ENCODE data around the gene KTN1. TPM values are rescaled to one million over a fixed set of nuclear protein-coding genes. Genes with fewer than 3 reads are reported as not detected.
A peak's percentile ranks its signal among the peaks of the same experiment; 100 is the strongest.

KTN1 gene, protein sequence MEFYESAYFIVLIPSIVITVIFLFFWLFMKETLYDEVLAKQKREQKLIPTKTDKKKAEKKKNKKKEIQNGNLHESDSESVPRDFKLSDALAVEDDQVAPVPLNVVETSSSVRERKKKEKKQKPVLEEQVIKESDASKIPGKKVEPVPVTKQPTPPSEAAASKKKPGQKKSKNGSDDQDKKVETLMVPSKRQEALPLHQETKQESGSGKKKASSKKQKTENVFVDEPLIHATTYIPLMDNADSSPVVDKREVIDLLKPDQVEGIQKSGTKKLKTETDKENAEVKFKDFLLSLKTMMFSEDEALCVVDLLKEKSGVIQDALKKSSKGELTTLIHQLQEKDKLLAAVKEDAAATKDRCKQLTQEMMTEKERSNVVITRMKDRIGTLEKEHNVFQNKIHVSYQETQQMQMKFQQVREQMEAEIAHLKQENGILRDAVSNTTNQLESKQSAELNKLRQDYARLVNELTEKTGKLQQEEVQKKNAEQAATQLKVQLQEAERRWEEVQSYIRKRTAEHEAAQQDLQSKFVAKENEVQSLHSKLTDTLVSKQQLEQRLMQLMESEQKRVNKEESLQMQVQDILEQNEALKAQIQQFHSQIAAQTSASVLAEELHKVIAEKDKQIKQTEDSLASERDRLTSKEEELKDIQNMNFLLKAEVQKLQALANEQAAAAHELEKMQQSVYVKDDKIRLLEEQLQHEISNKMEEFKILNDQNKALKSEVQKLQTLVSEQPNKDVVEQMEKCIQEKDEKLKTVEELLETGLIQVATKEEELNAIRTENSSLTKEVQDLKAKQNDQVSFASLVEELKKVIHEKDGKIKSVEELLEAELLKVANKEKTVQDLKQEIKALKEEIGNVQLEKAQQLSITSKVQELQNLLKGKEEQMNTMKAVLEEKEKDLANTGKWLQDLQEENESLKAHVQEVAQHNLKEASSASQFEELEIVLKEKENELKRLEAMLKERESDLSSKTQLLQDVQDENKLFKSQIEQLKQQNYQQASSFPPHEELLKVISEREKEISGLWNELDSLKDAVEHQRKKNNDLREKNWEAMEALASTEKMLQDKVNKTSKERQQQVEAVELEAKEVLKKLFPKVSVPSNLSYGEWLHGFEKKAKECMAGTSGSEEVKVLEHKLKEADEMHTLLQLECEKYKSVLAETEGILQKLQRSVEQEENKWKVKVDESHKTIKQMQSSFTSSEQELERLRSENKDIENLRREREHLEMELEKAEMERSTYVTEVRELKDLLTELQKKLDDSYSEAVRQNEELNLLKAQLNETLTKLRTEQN (N-terminal part only)
- 114 TPM for total RNA-seq

DNA sequence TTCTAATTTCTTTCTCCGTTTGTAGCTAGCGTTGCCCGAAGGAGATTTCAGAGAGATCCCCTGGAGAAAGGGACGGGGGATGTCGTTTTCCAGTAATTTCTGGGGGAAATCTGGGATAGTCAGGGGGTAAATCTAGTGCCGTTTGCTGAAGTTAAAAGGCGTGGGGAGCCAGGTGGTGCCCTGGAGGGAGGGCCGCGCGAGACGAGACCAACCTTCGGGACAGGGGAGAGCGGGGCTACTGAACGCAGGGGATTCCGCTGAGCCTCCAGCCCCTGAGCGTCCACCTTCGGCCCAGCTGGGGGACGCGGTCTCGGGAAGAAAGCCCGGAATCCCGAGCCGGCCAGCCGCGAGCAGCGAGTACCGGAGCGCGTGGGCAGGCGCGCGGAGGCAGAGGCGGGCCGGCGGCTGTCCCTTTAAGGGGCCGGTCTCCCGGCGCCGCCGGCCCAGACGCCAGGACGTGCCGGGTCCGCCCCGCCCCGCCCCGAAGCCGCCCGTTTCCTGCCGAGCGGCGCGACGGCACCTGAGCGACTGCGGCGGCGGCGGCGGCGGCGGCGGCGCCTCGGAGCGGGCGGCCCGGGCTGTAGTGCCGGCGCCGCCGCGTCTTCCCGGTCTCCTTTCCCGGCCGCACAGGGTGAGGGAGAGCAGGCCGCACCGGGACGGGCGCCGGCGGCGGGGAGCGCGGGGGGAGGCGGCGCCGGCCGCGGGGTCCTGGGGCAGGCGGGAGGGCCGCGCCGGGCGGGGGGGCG lies at the start of gene KTN1:
Gene KTN1 (plus strand): TSS at position 484 of the 746 bp plus-strand sequence. CDS start 31,842 bp downstream, outside the sequence.
- DNase-seq (ENCODE audit: low spot score) = peak; percentile 83

DNA sequence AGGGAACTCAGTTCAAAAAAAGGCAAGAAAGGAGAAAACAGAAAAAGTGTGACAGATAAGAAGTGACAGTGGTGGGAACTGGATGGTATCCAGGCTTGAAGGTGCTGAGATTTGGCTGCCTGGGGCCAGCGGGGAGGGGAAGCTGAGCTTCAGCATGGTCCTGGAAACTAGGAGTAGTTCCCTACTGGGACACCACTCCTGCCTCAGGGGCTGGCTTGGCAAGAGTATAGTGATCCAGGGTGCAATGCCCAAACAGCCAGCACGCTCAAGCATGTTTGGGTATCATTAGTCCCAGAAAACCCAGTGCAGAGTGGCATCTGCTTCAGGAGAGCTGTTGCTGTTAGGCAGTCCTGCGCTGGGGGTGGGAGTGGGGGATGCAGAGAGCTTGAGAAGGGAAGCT lies 49.5 kb upstream of the KTN1 start:
- DNase-seq (ENCODE audit: low spot score) = no peak

- no peak for DNase-seq (ENCODE audit: low spot score)
Measured at GRCh38 chr14:55532645-55533344, 47.2 kb upstream of the KTN1 start.

DNA sequence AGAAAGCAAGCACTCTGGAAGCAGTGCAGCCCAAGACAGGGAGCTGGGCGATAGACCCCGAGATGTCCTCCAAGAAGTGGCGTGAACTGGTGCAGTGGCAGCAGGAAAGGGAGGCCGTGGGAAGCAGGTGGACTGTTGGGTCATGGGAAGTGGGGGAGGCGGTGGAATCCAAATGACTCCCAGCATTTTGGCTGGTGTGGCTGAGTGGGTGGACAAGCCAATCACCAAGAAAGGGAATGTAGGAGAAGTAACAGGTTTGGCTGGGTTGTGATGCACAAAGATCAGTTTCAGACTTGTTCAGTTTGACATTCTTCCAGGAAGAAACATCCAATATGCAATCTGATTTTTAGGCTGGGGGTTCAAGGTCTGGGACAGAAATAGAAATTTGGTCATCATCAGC lies 46.0 kb upstream of the KTN1 start:
- no peak for DNase-seq (ENCODE audit: low spot score)

GRCh38 chr14:55535516-55536203 lies 44.3 kb upstream of the KTN1 start:
- DNase-seq (ENCODE audit: low spot score) = no peak

GRCh38 chr14:55536204-55536708 lies 43.8 kb upstream of the KTN1 start:
- DNase-seq (ENCODE audit: low spot score) = no peak

- no peak for DNase-seq (ENCODE audit: low spot score)
Measured at GRCh38 chr14:55537782-55538181, 42.2 kb upstream of the KTN1 start.

DNA sequence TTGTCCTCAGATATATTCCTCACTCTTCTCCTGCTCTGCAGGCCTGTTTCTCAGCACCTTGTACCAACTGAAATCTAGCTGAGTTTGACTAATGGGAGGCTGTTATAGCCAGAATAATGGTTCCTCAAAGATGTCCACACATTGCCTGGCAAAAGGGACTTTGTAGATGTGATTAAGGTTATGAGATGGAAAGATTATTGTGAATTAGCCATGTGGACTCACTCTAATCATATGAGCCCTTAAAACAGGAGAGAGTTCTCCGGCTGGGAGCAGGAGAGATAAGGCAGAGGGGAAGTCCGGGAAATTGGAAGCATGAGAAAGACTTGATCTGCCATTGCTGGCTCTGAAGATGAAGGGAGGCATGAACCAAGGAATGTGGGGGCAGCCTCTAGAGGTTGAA lies 40.0 kb upstream of the KTN1 start:
- DNase-seq (ENCODE audit: low spot score) = no peak

DNA sequence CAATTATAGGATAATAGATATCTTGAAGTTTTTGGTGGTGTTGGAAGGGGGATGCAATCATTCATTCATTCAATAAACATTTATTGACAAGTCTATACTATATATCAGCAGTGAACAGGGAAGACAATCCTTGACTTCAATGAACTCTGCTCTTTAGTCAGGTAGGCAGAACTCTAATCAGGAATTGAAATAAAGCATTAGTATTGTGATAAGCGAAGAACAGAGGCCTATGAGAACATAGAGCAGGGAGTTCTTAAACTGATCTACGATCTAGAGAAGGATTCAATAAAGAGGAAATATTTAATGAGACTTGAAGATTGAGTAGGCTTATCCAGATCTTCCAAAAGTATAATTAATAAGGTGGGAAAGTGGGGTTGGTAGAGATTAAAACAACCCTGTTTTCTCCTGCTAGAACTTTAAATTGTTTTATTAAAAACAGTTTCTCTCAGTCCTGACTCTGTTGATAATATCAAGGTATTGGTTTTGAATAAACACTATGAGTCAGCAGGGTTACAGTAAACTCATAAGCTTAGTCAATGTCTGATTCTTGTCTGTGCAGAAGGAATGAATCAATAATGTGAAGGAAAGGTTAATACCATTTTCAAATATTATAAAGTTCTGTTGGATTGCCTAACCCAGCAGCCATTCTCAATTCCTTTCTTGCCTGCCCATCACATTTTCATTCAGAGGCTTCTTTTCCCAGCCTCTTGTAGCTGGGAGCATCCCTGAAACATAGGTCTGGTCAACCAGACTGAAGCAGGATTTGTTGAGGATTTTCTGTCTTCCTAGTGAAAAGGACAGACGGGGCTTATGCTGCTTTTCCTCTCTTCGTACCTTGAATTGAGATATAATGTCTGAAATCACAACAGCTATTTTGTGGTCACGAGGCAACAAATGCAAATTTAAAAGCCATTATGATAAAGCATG lies 38.9 kb upstream of the KTN1 start:
- DNase-seq (ENCODE audit: low spot score) = no peak

GRCh38 chr14:55545779-55546178 lies 34.2 kb upstream of the KTN1 start:
- DNase-seq (ENCODE audit: low spot score) = no peak

GRCh38 chr14:55546212-55546874 lies 33.7 kb upstream of the KTN1 start:
- no peak for DNase-seq (ENCODE audit: low spot score)

GRCh38 chr14:55547650-55548315 lies 32.2 kb upstream of the KTN1 start:
- DNase-seq (ENCODE audit: low spot score) = no peak

DNA sequence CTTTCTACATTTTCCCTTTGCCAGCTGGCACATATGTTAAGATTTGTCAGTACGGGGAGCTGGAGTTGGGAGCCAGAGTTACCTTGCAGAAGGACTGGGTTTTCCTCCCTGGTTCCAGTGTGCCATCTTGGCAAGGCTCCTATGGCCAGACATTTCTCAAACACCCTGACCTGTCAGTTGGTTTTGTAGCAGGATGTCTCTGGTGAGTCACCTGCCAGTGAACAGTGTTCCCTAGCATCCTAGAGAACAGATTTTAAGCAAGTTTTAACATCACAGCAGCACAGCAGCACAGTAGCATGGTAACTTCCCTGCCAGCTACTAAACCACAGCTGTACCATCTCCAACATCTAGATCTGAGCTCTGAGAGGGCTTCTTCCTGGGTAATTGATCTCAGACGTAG lies 26.2 kb upstream of the KTN1 start:
- no peak for DNase-seq (ENCODE audit: low spot score)

DNA sequence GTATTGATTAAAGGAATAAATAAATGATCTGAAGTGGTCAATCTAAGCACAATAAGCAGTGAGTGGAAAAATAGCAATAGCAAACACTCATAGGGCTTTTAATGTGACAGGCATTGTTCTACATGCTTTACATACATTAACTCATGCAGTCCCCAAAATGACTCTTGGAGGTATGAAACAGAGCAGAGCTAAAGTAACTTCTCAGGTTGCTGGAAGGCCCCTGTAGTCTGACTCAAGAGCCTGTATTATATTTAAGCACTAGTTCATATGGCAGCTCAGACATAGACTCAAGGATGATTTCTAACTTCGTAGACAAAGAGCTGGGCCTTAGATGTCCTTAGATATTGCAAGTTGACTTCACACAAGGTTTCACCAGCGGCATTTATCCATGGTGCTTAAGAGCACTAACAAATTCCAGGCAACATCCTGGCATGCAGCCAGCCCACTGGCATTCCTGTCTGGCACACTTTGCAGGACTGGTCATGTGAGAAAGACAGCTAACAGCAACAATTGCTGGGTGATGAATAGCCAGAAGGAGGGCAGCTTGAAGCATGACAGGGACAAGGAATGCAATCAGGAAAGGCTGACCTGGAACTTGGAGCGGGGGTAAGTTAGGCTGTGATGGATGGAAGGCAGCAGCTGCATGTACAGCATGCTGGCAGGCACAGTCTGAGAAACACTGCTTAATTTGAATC lies 22.9 kb upstream of the KTN1 start:
- peak; percentile 90 for DNase-seq (ENCODE audit: low spot score)

DNA sequence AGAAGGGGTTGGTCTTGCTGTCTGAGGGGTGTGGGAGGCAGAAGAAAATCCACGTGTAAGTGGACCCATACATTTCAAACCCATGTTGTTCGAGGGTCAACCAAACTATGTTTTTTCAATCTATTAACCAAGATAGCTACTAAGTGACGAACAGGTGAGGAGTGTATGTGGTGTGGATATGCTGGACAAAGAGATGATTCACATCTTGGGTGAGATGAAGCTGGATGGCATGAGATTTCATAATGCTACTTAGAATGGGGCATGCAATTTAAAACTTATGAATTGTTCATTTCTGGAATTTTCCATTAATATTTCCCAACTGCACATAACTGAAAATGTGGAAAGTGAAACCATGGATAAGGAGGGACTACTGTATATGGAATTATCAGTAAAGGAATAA lies 17.9 kb upstream of the KTN1 start:
- no peak for DNase-seq (ENCODE audit: low spot score)

DNA sequence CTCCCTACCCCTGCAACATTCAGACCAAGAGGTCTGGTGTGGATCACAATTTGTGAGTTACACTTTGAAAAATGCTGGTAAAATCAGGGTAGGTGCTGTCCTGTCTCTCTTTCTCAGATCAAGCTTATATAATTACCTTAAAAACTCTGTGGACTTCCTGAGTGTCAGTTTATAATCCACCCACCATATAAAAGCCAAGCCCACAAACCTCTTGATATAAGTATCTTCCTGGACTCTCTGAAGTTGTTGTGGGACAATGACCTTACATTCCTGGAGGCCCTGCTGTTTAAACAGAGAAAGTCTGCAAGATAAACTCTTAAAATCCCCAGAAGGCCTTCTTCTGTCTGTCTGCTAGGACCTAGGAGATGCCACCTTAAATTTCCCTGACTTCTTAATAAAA lies 11.4 kb upstream of the KTN1 start:
- DNase-seq (ENCODE audit: low spot score) = no peak

Data from mucosa of gallbladder (tissue), 1 donor.